Ammon's horn (tissue), 1 donor: ENCODE results near the gene MRNIP.
"Not testable (repeated sequence)": the region's sequence is repeated elsewhere in the genome, so short reads cannot be mapped to it uniquely, and the experiment has no call there.

Experiments used
- DNase-seq: peaks from one replicate; pipeline ENCODE4 v3.0.0-alpha.2; 2016; ENCODE audit warnings: low spot score

Gene MRNIP

GRCh38 chr5:179839328-179840256 is 19.0 kb downstream of the MRNIP start:
- DNase-seq = no peak

- no peak for DNase-seq
Observed at GRCh38 chr5:179837076-179838011, 21.3 kb downstream of the MRNIP start.

GRCh38 chr5:179836225-179837019 is 22.2 kb downstream of the MRNIP start:
- no peak for DNase-seq

GRCh38 chr5:179834871-179835270 is 23.7 kb downstream of the MRNIP start:
- not testable (repeated sequence) for DNase-seq

GRCh38 chr5:179834120-179834519 is 24.5 kb downstream of the MRNIP start:
- DNase-seq = no peak

GRCh38 chr5:179833709-179834070 is 24.9 kb downstream of the MRNIP start:
- DNase-seq = no peak

GRCh38 chr5:179833056-179833708 is 25.4 kb downstream of the MRNIP start:
- DNase-seq = no peak

GRCh38 chr5:179832039-179832745 is 26.4 kb downstream of the MRNIP start:
- DNase-seq = no peak

GRCh38 chr5:179830818-179831468 is 27.7 kb downstream of the MRNIP start:
- DNase-seq = no peak

GRCh38 chr5:179829732-179830435 is 28.7 kb downstream of the MRNIP start:
- DNase-seq = no peak

- no peak for DNase-seq
Observed at GRCh38 chr5:179828756-179829421, 29.7 kb downstream of the MRNIP start.

GRCh38 chr5:179827680-179828079 is 30.9 kb downstream of the MRNIP start:
- no peak for DNase-seq

GRCh38 chr5:179825655-179826182 is 32.9 kb downstream of the MRNIP start:
- DNase-seq = no peak

GRCh38 chr5:179824745-179825112 is 33.9 kb downstream of the MRNIP start:
- no peak for DNase-seq

GRCh38 chr5:179823937-179824744 is 34.5 kb downstream of the MRNIP start:
- no peak for DNase-seq

- no peak for DNase-seq
Observed at GRCh38 chr5:179822444-179822990, 36.1 kb downstream of the MRNIP start.

- DNase-seq = no peak
Observed at GRCh38 chr5:179822059-179822432, 36.6 kb downstream of the MRNIP start.
